ENCODE measurements around the gene NKX1-1.

DNA sequence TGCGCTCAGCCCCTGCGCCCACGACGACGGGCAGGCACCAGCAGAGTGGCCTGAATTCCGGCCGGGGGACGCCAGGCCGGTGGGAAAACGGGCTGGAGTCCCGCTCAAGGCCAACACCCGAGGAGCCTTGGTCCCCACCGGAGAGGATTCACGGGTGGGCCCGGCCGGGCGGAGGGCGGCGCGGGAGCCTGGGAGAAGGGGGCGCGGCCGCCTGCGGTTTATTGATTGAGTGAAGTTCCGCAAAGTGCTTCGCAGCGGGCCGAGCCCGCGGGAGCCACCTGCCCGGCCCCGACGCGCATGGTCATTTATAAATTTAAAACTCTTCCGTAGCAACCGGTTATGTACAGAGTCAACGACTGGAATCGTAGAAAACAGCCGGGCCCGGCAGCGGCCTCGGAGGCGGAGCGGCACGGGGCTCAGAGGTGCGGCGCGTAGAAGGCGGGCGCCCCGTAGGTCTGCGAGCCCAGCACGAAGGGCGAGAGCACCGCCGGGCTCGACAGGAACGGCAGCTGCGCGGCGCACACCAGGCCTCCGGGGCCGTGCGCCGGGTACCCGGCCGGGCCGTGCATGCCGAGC lies 3.6 kb downstream of the NKX1-1 start:
- TF ChIP-seq, protein P1, sequence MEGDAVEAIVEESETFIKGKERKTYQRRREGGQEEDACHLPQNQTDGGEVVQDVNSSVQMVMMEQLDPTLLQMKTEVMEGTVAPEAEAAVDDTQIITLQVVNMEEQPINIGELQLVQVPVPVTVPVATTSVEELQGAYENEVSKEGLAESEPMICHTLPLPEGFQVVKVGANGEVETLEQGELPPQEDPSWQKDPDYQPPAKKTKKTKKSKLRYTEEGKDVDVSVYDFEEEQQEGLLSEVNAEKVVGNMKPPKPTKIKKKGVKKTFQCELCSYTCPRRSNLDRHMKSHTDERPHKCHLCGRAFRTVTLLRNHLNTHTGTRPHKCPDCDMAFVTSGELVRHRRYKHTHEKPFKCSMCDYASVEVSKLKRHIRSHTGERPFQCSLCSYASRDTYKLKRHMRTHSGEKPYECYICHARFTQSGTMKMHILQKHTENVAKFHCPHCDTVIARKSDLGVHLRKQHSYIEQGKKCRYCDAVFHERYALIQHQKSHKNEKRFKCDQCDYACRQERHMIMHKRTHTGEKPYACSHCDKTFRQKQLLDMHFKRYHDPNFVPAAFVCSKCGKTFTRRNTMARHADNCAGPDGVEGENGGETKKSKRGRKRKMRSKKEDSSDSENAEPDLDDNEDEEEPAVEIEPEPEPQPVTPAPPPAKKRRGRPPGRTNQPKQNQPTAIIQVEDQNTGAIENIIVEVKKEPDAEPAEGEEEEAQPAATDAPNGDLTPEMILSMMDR (IDR thresholded peaks at IDR 0.05): no peak
- no peak for TF ChIP-seq POLR2AphosphoS5 (IDR thresholded peaks at IDR 0.05; ENCODE audit: insufficient read depth in 1 of 2, low read depth in 1 of 2)
- TF ChIP-seq POLR2A (IDR thresholded peaks at IDR 0.05): no peak
